Mononuclear cell (primary cell): ENCODE results near the gene GOLGA5. TPM values are rescaled to one million over a fixed set of nuclear protein-coding genes. Genes with fewer than 3 reads are reported as not detected.
"Not testable (repeated sequence)": the region's sequence is repeated elsewhere in the genome, so short reads cannot be mapped to it uniquely, and the experiment has no call there.

Experiments
- H3K27me3 ChIP-seq: 2 replicates; pipeline ENCODE4 v1.6.0; 2011; ENCODE audit warnings: low read length, control low read depth; ENCODE audit not compliant: insufficient read depth
- H3K4me1 ChIP-seq: 2 replicates; pipeline ENCODE4 v1.5.1; 2011; ENCODE audit warnings: mild to moderate bottlenecking, low read length, control low read depth; ENCODE audit not compliant: insufficient read depth
- H3K4me3 ChIP-seq: 2 replicates; pipeline ENCODE4 v1.5.1; 2011; ENCODE audit warnings: mild to moderate bottlenecking, low read length, moderate library complexity
- H3K9me3 ChIP-seq: 2 replicates; pipeline ENCODE4 v1.5.1; 2011; ENCODE audit warnings: low read depth, mild to moderate bottlenecking, control low read depth, low read length
- total RNA-seq: library from RNA; depleted of rRNA; stranded (reverse); fragments of >200 nt; gene quantifications from one replicate; pipeline ENCODE4 v1.2.3, GENCODE V29; 2012

GOLGA5 gene
- total RNA-seq, 1 donor: 11.1 TPM

DNA sequence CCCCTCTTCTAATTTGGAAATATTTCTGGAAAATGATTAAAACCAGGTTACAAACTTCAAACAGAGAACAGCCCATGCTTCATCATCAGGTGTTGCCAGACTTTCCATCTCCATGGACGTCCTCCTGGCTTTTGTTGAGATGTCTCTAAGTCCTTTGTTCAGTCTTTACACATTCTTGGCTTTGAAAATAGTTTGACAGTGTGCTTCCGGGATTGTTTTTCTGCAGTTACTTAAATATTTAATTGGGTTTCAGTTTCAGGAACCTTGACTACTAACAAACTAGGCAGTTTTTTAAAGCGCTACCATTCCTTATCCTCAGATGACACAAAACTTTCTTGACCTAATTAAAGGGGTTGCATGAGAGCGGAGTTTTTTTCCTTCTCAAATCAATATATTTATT is 47.8 kb downstream of the GOLGA5 start:
- Histone ChIP-seq H3K4me1 (peaks cover 10% of the 10 kb centered on the region), H3K27me3 (no peaks in the 10 kb centered on the region), H3K4me3 (no peak overlapping the region), H3K9me3 (no peaks in the 10 kb centered on the region)

DNA sequence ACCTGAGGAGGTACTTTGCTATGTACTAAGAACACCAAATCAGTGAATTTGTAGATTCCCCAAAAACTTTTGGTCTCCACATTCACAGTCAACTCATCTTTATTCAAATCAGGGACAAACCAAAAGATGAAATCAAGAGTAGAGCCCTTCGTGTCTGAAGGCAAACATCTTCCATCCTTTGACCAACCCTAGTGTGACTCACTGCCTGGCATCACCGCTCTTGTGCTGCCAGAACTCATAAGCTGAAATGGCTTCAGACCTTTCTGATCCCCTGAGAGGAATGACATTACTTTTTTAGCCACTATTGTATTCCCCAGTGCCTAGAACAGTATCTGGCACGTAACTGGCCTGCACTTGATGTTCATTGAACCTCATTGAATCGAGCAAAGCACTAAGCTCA is 50.1 kb downstream of the GOLGA5 start:
- peaks cover 19% of the 10 kb centered on the region for H3K4me1 ChIP-seq
- no peaks in the 10 kb centered on the region for H3K9me3 ChIP-seq
- H3K27me3 ChIP-seq: no peaks in the 10 kb centered on the region
- H3K4me3 ChIP-seq: no peak overlapping the region

DNA sequence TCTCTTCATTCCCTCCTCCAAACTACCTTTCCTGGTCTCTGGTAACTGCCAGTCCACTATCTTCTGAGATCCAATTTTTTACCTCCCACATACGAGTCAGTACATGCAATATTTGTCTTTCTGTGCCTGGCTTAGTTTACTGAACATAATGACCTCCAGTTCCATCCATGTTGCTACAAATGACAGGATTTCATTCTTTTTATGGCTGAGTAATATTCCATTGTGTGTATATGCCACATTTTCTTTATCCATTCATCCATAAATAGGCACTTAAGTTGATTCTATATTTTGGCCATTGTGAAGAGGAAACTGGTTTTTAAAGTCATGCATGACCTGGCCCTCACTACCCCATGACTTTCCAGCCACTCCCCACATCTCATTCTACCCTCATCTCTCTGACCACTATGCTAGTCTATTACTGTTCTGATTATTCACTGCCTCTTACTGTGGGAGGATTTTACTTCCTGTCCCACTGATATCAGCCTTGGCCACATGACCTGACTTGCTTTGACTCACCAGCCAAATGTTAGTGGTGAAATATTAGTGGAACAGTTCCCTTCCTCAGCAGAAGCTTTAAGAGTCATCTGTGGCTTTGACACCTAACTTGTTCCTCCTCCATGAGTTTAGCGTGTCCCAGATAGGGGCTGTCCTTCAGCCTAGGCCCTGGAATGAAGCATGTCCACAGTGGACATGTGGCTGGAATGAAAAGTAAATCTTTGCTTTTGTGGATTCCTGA is 52.2 kb downstream of the GOLGA5 start:
- Histone ChIP-seq H3K4me3 (no peak overlapping the region), H3K27me3 (no peaks in the 10 kb centered on the region), H3K4me1 (peaks cover 19% of the 10 kb centered on the region), H3K9me3 (no peaks in the 10 kb centered on the region)

DNA sequence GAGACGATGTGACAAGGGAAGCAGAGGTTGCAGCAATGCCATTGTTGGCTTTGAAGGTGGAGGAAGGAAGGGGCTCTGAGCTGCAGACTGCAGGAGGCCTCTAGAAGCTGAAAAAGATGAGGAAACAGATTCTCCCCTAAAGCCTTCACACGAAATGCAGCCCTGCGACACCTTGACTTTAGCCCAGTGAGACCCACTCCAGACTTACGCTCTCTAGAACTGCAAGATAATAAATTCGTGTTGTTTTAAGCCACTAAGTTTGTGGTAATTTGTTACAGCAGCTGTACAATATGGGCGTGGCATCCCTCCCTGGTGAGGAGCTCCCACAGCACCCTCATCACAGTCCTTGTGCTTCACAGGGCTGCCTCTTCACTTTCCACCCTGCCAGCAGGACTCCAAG is 53.2 kb downstream of the GOLGA5 start:
- peaks cover 19% of the 10 kb centered on the region for H3K4me1 ChIP-seq

GRCh38 chr14:92847749-92848148 is 53.6 kb downstream of the GOLGA5 start:
- peaks cover 19% of the 10 kb centered on the region for H3K4me1 ChIP-seq
- H3K4me3 ChIP-seq: no peak overlapping the region
- no peaks in the 10 kb centered on the region for H3K27me3 ChIP-seq
- H3K9me3 ChIP-seq: no peaks in the 10 kb centered on the region

More for the DNA sequence above, 53.2 kb downstream of the GOLGA5 start:
- no peaks in the 10 kb centered on the region for H3K9me3 ChIP-seq
- H3K4me3 ChIP-seq: no peak overlapping the region
- H3K27me3 ChIP-seq: no peaks in the 10 kb centered on the region

DNA sequence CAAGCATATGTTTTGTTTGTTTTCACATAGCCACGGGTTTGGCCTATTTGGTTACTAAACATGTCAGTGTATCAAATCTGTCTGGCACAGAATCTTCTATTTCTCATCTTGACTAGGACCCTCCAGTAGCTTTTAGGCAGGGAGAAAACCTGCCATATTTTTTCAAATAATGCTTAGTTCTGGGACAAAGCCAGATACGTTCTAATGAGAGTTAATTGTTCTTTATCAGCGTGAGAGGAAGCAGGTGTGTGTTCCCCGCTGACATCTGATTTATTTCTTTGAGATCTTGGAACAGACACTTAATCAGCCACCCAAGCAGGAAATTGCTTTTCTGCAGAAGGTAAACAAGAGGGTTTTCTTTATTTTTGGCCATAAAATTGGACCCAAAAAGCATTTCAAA is 54.8 kb downstream of the GOLGA5 start:
- Histone ChIP-seq H3K4me3 (no peak overlapping the region), H3K4me1 (peaks cover 19% of the 10 kb centered on the region), H3K9me3 (no peaks in the 10 kb centered on the region), H3K27me3 (no peaks in the 10 kb centered on the region)

DNA sequence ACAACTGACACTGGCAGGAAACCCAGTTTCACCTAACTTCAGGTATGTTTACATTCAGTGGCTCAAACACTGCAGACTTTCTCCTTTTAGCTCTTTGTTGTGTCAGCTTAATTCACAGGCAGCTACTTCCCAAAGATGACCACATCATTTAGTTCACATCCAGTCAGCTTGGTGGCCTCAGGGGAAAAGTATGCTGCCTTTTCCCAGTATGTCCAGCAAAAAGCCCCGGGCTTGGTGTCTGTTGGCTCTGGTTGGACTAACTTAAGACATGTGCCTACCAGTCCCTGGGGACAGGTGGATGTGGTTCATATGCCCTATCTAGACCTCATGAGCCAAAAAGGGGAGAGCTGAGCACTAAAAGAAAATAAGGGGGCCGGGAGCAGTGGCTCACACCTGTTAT is 56.4 kb downstream of the GOLGA5 start:
- no peak overlapping the region for H3K4me3 ChIP-seq
- H3K9me3 ChIP-seq: no peaks in the 10 kb centered on the region
- no peaks in the 10 kb centered on the region for H3K27me3 ChIP-seq
- H3K4me1 ChIP-seq: peaks cover 19% of the 10 kb centered on the region

GRCh38 chr14:92853136-92853535 is 59.0 kb downstream of the GOLGA5 start:
- H3K9me3 ChIP-seq, H3K27me3 ChIP-seq, H3K4me3 ChIP-seq, H3K4me1 ChIP-seq: not testable (repeated sequence)

DNA sequence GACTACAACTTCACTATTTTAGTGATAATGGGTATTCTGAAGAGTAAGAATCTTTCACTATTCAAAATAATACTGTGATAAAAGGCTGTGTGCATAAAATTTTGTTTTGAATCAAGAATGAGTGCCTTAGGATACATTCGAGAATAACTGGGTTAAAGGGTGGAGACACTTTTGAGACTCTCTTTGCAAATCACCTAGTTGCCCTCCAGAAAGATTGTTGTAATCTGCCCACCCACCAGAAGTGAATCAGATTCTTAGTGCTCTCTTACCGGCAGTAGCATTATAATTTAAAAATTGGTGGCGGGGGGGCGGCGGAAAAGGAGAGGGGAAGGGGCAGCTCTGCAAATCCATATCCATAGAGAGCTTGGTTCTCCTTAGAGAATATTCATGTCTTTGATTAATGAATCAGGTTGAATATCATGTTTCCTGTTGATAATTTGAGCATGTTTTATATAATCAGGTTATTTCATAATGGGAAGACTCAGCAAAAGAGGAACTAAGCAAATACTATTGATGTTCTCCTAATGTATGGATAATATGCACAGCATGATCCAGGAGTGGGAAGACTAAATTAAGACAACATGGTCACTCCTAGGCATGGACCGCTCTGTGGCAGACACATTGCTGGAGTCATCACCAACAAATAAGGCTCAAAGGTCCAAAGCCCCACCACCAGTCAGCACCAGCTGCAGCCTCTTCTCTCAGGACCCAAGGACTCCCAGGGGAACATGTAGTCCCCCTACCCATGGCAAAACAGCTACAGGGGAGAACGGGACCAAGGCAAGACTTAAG is 66.1 kb downstream of the GOLGA5 start:
- no peaks in the 10 kb centered on the region for H3K27me3 ChIP-seq
- no peak overlapping the region for H3K4me3 ChIP-seq
- H3K9me3 ChIP-seq: no peaks in the 10 kb centered on the region
- H3K4me1 ChIP-seq: no peaks in the 10 kb centered on the region

DNA sequence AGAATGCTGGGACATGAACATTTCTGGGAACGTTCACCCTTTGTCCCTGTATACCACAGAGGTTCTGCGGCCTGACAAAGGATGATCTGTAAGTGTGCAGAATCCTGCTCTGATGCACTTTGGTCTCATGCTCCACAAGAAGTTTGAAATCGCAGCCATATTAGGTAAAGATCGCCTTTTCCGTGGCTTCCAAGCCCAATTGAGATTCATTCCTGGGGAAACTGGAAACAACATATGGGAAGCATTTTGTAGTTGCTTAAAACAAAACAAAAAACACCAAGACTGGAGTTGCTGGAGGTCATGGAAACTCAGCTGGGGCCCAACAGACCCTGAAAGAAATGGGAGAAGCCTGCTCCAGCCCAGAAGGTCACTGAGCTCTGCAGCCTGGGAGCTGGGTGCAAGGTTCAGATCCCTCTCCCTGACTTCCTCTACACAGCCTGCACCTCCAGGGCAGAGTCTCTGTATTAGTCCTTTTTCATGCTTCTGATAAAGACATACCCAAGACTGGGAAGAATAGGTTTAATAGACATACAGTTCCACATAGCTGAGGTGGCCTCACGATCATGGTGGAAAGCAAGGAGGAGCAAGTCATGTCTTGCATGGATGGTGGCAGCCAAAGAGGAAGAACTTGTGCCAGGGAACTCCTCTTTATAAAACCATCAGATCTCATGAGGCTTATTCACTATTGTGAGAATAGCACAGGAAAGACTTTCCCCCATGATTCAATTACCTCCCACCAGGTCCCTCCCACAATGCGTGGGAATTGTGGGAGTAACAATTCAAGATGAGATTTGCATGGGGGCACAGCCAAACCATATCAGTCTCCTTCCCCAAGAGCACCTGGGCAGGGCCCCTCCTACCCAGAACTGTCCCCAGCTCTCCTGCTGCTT is 68.0 kb downstream of the GOLGA5 start:
- Histone ChIP-seq H3K4me1 (no peaks in the 10 kb centered on the region), H3K4me3 (no peak overlapping the region), H3K9me3 (no peaks in the 10 kb centered on the region), H3K27me3 (no peaks in the 10 kb centered on the region)

- H3K4me3 ChIP-seq: no peak overlapping the region
- H3K4me1 ChIP-seq: no peaks in the 10 kb centered on the region
- H3K9me3 ChIP-seq: no peaks in the 10 kb centered on the region
Measured at GRCh38 chr14:92863286-92864080, 69.4 kb downstream of the GOLGA5 start.

GRCh38 chr14:92865674-92866073 is 71.6 kb downstream of the GOLGA5 start:
- no peak overlapping the region for H3K4me3 ChIP-seq
- H3K9me3 ChIP-seq: no peaks in the 10 kb centered on the region
- H3K4me1 ChIP-seq: no peaks in the 10 kb centered on the region
- no peaks in the 10 kb centered on the region for H3K27me3 ChIP-seq

More at GRCh38 chr14:92863286-92864080, 69.4 kb downstream of the GOLGA5 start:
- no peaks in the 10 kb centered on the region for H3K27me3 ChIP-seq

DNA sequence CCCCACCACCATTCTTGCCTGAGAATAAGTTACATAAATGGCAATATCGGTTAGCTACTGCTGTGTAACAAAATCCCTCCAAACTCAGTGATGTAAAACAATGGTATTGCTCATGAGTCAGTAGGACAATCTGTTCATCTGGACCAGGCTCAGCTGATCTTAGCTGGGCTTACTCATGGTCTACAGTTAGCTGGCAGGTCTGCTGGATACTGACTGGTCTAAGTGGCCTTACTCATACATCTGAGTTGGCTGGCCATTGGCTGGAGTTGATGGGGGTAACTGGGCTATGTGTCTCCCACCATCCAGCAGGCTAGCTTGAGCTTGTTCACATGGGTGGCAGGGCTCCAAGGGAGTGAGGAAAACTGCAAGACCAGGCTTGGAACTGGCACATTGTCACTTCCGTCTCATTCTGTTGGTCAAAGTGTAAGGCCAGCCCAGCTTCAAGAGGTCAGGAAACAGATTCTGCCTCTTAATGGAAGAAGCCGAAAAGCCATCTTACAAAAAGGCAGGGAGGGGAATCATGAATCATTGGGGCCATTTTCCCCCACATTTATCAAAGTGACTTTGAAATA is 72.2 kb downstream of the GOLGA5 start:
- no peak overlapping the region for H3K4me3 ChIP-seq
- H3K4me1 ChIP-seq: no peaks in the 10 kb centered on the region
- H3K9me3 ChIP-seq: no peaks in the 10 kb centered on the region
- H3K27me3 ChIP-seq: no peaks in the 10 kb centered on the region
